ENCODE results near the gene SNX1.

GRCh38 chr15:64130159-64130558, 34.4 kb downstream of the SNX1 start:
- TF ChIP-seq CTCF (optimal IDR thresholded peaks at IDR 0.05 in 1 of 3, IDR thresholded peaks at IDR 0.05 in 1 of 3, conservative IDR thresholded peaks at IDR 0.05 in 1 of 3; ENCODE audit: extremely low read depth in 1 of 3, insufficient read depth in 2 of 3, low read length in 3 of 3), result no peak
- TF ChIP-seq EZH2 (IDR thresholded peaks at IDR 0.05; ENCODE audit: low read length), result no peak

Data from keratinocyte (primary cell).